Type B pancreatic cell (in vitro differentiated cells): ENCODE results near the gene ADD3. TPM values are rescaled to one million over a fixed set of nuclear protein-coding genes. Genes with fewer than 3 reads are reported as not detected.

Experiments used
- DNase-seq: peaks from one replicate; pipeline ENCODE4 v3.0.0; 2021; ENCODE audit warnings: mixed read lengths; ENCODE audit not compliant: unreplicated experiment; ENCODE audit errors: extremely low spot score
- H3K27ac Mint-ChIP-seq: 2 replicates; pipeline ENCODE4 v1.8.0; 2021; ENCODE audit warnings: mild to moderate bottlenecking, mixed read lengths
- H3K27me3 Mint-ChIP-seq: 2 replicates; pipeline ENCODE4 v1.8.0; 2021; ENCODE audit warnings: mixed read lengths
- H3K36me3 Mint-ChIP-seq: 2 replicates; pipeline ENCODE4 v1.8.0; 2021; ENCODE audit warnings: mixed read lengths
- H3K4me1 Mint-ChIP-seq: one replicate; pipeline ENCODE4 v1.8.0; 2021; ENCODE audit warnings: mixed read lengths; ENCODE audit not compliant: unreplicated experiment
- H3K4me3 Mint-ChIP-seq: 2 replicates; pipeline ENCODE4 v1.8.0; 2021; ENCODE audit warnings: mild to moderate bottlenecking, mixed read lengths
- H3K9me3 Mint-ChIP-seq: 2 replicates; pipeline ENCODE4 v1.8.0; 2021; ENCODE audit warnings: mixed read lengths
- total RNA-seq: library from RNA; stranded (reverse); gene quantifications from 2 replicates; pipeline ENCODE4 v1.2.1, GENCODE V29; 2021; ENCODE audit warnings: low replicate concordance
- TF ChIP-seq, protein P1 (sequence below): fragments of 200-600 bp; sonication (generic); conservative IDR thresholded peaks from 2 replicates; pipeline ENCODE4 v1.5.0; 2021; ENCODE audit warnings: antibody characterized with exemption, mild to moderate bottlenecking

ADD3 gene
- total RNA-seq, 1 donor from 2014 or later: 183 TPM

DNA sequence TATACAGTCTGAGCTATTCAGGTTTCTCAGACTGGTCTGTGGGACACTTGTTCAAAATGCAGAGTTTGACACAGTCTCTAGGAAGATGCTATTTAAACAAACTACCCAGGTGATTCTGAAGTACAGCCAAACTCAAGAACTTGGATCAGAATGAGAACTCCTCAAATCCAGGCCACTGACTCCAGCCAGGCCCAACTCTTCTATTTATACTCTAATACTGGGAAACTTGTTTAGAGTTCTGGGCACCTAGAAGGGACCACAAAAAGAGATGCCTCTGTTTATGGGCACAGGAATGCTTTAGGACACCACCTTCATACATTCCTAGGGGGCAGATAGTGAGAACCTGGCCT is 40.1 kb upstream of the ADD3 start:
- DNase-seq: no peak
- peak overlapping the region; percentile 74 for H3K27ac Mint-ChIP-seq
- peaks cover 53% of the 10 kb centered on the region for H3K4me1 Mint-ChIP-seq
- no peaks in the 10 kb centered on the region for H3K27me3 Mint-ChIP-seq
- H3K36me3 Mint-ChIP-seq: no peaks in the 10 kb centered on the region
- TF ChIP-seq, protein P1, sequence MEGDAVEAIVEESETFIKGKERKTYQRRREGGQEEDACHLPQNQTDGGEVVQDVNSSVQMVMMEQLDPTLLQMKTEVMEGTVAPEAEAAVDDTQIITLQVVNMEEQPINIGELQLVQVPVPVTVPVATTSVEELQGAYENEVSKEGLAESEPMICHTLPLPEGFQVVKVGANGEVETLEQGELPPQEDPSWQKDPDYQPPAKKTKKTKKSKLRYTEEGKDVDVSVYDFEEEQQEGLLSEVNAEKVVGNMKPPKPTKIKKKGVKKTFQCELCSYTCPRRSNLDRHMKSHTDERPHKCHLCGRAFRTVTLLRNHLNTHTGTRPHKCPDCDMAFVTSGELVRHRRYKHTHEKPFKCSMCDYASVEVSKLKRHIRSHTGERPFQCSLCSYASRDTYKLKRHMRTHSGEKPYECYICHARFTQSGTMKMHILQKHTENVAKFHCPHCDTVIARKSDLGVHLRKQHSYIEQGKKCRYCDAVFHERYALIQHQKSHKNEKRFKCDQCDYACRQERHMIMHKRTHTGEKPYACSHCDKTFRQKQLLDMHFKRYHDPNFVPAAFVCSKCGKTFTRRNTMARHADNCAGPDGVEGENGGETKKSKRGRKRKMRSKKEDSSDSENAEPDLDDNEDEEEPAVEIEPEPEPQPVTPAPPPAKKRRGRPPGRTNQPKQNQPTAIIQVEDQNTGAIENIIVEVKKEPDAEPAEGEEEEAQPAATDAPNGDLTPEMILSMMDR: no peak
- peak overlapping the region; percentile 71 for H3K4me3 Mint-ChIP-seq
- no peaks in the 10 kb centered on the region for H3K9me3 Mint-ChIP-seq

DNA sequence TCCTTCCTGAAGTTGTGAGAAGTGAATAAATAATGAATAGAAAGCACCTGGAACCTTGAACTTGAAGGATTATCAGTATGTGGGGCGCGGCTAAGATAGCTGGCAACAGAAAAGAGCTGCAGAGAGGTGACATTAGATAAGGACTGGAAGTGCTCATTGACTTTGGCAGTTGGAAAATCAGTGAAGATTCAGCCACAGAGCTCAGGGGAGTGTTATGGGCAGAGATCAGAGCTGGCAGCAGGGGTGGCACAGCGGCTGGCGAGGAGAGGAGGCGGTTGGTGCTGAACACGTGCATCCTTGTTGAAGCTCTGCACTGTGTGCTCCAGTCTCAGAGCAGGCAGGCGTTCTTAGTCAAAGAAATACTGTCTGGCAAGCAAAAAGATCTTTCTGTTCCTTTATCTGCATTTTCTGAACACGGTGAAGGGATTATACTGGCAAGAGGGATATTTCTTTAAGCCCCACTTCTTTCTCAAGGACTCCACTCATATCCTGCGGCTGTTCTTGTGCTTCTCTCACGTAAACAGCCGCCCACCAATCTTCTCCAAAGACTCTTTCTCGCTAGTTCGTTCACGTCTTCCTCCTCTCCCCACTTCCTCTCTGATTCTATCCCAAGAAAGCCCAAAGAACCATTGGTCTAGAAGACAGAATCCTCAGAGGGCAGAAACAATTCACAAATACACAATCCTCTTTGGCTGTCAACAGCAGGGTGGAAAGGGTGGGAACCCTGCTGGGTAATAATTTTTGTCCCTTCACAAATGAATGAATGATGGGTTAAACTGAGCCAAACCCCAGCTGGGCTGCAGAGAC is 38.6 kb upstream of the ADD3 start:
- H3K4me3 Mint-ChIP-seq: peak overlapping the region; percentile 25
- no peaks in the 10 kb centered on the region for H3K27me3 Mint-ChIP-seq
- H3K27ac Mint-ChIP-seq: peak overlapping the region; percentile 17

DNA sequence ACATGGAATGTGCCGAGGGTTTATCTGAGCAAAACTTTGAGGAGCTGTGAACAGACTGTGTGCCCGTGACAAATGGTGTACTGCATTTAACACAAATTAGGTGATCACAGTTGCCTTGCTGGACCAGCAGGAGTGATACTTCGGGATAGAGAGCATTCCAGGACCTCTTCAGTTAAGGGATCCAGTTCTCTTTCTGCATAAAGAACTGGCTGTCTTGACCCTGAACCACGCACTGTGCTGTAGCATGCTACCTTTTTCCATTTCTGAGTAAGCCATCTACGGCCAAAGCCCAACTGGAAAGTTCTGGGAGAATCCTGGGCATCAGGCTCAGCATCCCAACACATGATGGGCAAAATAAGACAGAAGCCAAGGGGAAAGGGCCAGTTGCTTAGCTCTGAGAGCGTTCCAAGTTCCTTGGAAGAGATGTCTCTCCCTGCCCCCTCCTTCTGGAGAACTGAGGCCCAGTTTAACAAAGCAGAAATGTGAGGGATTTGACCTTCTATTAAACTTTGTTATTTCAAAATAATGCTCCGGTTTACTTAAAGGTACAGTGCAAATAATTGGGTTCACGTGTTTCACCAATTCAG is 37.9 kb upstream of the ADD3 start:
- Mint-ChIP-seq H3K9me3 (no peaks in the 10 kb centered on the region), H3K27ac (no peak overlapping the region), H3K36me3 (no peaks in the 10 kb centered on the region), H3K27me3 (no peaks in the 10 kb centered on the region), H3K4me1 (peaks cover 51% of the 10 kb centered on the region), H3K4me3 (peak overlapping the region; percentile 25)
- TF ChIP-seq, protein P1: no peak
- no peak for DNase-seq

More for the DNA sequence above, 38.6 kb upstream of the ADD3 start:
- peaks cover 52% of the 10 kb centered on the region for H3K4me1 Mint-ChIP-seq
- no peaks in the 10 kb centered on the region for H3K36me3 Mint-ChIP-seq
- TF ChIP-seq, protein P1: no peak
- no peaks in the 10 kb centered on the region for H3K9me3 Mint-ChIP-seq
- no peak for DNase-seq

DNA sequence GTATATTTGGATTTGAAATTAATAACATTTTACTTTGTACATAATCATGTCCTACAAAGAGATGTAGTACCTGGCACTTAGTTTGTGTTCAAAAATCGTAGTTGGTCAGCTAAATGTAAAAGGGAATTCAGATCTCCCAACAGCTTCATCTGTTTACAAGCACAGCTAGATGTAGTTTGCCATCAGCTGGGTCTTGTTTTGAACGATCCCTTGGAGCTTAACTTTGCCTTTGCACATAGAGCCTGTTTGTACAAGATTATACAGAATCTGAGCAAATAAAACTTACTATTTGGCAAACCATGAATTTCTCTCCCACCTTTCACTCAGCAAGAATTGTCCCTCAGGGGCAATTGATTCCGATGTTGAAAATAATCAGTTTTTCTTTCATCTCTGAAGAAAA is 36.1 kb upstream of the ADD3 start:
- Mint-ChIP-seq H3K36me3 (no peaks in the 10 kb centered on the region), H3K27ac (no peak overlapping the region), H3K27me3 (no peaks in the 10 kb centered on the region), H3K4me3 (no peak overlapping the region), H3K4me1 (peaks cover 61% of the 10 kb centered on the region), H3K9me3 (no peaks in the 10 kb centered on the region)
- TF ChIP-seq, protein P1: no peak
- no peak for DNase-seq

DNA sequence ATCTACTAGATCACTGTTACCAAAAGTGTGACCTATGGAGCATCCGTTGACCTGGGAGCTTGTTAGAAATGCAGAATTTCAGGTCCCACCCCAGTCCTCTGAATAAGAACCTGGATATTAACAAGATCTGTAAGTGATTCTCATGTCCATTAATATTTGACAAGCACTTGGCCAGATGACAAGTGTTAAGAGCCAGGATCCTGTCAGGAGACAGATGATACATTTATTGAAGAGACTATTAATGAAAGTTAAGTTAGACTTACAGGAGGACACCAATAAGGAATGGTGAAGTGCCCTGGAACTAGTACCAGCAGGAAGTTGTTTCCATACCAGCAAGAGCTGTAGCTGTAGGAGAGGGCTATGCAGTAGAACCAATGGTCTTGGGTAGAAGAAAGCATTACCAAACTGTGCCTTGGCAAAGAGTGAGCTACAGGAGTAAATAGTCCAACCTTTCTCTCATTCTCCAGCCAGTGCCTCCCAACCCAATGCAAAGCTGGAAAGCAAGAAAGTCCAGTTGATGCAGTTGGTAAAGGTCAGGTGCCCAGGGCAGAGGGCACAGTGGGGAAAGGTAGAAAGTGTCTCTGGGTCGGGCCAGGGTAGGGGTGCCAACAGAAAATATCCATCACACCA is 35.3 kb upstream of the ADD3 start:
- no peak for DNase-seq
- H3K27ac Mint-ChIP-seq: no peak overlapping the region
- H3K9me3 Mint-ChIP-seq: no peaks in the 10 kb centered on the region
- no peaks in the 10 kb centered on the region for H3K36me3 Mint-ChIP-seq
- no peak overlapping the region for H3K4me3 Mint-ChIP-seq
- peaks cover 61% of the 10 kb centered on the region for H3K4me1 Mint-ChIP-seq
- H3K27me3 Mint-ChIP-seq: no peaks in the 10 kb centered on the region
- TF ChIP-seq, protein P1: no peak
